Adrenal gland (tissue), 12 donors: ENCODE data around the gene HTR1A. TPM values are rescaled to one million over a fixed set of nuclear protein-coding genes. Genes with fewer than 3 reads are reported as not detected.

Experiments
- DNase-seq, 7 donors: peaks; one replicate each; pipeline ENCODE4 v3.0.0-alpha.2; 2019 to 2020
- H3K27ac ChIP-seq, 5 donors: fragments of 200-600 bp; sonication (generic) in 4 of 5; 1 replicate in 3 of 5; 2 replicates in 2 of 5; pipeline versions ENCODE4 v1.5.1 to v1.8.0; 2016 to 2020; ENCODE audit warnings: mild to moderate bottlenecking in 1 of 5
- H3K27me3 ChIP-seq: fragments of 200-600 bp; 2 replicates; pipeline ENCODE4 v1.8.0; 2021
- H3K36me3 ChIP-seq, 2 donors: fragments of 200-600 bp; replicated peaks in 1 of 2; 1 replicate in 1 of 2; 2 replicates in 1 of 2; pipeline versions ENCODE4 v1.5.1 to v1.8.0; 2018 to 2022
- H3K4me1 ChIP-seq, 2 donors: fragments of 200-600 bp; replicated peaks in 1 of 2; 1 replicate in 1 of 2; 2 replicates in 1 of 2; pipeline versions ENCODE4 v1.5.1 to v1.8.0; 2018 to 2021
- H3K4me3 ChIP-seq, 4 donors: fragments of 200-600 bp; sonication (generic) in 3 of 4; one replicate each; pipeline ENCODE4 v1.5.1; 2016 to 2018
- H3K9me3 ChIP-seq, 3 donors: fragments of 200-600 bp; sonication (generic) in 1 of 3; replicated peaks in 1 of 3; 1 replicate in 2 of 3; 2 replicates in 1 of 3; pipeline versions ENCODE4 v1.5.1 to v1.8.0; 2016 to 2021
- CTCF ChIP-seq, 6 experiments: fragments of 450-650 bp in 4 of 6; fragments of 200-600 bp in 2 of 6; sonication (generic) in 1 of 6; IDR thresholded peaks; 1 replicate in 5 of 6; 2 replicates in 1 of 6; pipeline versions ENCODE4 v1.5.1 to v1.8.0; 2016 to 2021; ENCODE audit warnings: antibody characterized with exemption in 6 of 6, mild to moderate bottlenecking in 2 of 6, moderate library complexity in 1 of 6
- POLR2A ChIP-seq, 2 donors: fragments of 450-650 bp; IDR thresholded peaks; one replicate each; pipeline ENCODE4 v1.6.1; 2017; ENCODE audit warnings: antibody characterized with exemption in 2 of 2, mild to moderate bottlenecking in 2 of 2, moderate library complexity in 1 of 2
- WGBS, 4 donors: extraction: QIAGEN DNeasy Blood & Tissue Kit in 2 of 4; methylation state at CpG; one replicate each; pipeline versions ENCODE4 v1.1.5 to v1.1.7; 2013 to 2017; 5-methylcytosine and 5-hydroxymethylcytosine counted together
- intact Hi-C, 2 donors: fragments of 100-400 bp; cut with DNase I; formaldehyde crosslinking; loops; one replicate each; pipeline versions ENCODE4 v1.14.1 to v1.15.0; 2022 to 2023
- polyA plus RNA-seq, 3 donors: library from polyadenylated mRNA; stranded (reverse); fragments of 200-250 nt in 2 of 3; fragments of 350-450 nt in 1 of 3; fragmentation: Illumina TruSeq in 1 of 3; extraction: RNeasy Lipid Tissue Mini Kit (QIAGEN cat#74804) in 1 of 3; gene quantifications; one replicate each; pipeline ENCODE4 v1.2.3, GENCODE V29; 2013 to 2014
- total RNA-seq, 9 donors: library from RNA; depleted of rRNA in 4 of 9; stranded (reverse); fragments of >200 nt in 4 of 9; fragments of 120-200 nt in 1 of 9; fragmentation: NEBNext Ultra II Directional in 1 of 9; extraction: Animal tissue kit (Norgen Biotek cat#: 25700) in 1 of 9; gene quantifications; one replicate each; pipeline versions ENCODE4 v1.1.0 to v1.2.4, GENCODE V29; 2013 to 2023
- donor health status: healthy with polysubstance abuse.
- donor health status: Bipolar disorder and iron deficiency.
- donor health status: DM: yes; HTN: yes; CAD: no.
- donor health status: DM: no; HTN: no; CAD: no.
- donor health status: DM: no; HTN: no; CAD: no.
- donor health status: DM: yes; HTN: yes; CAD: no.

HTR1A gene
- total and polyA plus RNA-seq, 12 donors, result not detected

GRCh38 chr5:63911871-63912270 lies 50.4 kb downstream of the HTR1A start:
- no peak for DNase-seq
- Histone ChIP-seq H3K4me3 (no peak overlapping the region), H3K27ac (no peak overlapping the region), H3K9me3 (no peaks in the 10 kb centered on the region), H3K36me3 (no peaks in the 10 kb centered on the region), H3K4me1 (no peaks in the 10 kb centered on the region), H3K27me3 (no peaks in the 10 kb centered on the region)
- WGBS, 4 donors, result 83 to 100% (median 95%) methylated on average over 1 of the region's 1 CpG
- intact Hi-C loops, result no loop called here
- TF ChIP-seq POLR2A (IDR thresholded peaks at IDR 0.05), result no peak
- no peak for TF ChIP-seq CTCF (IDR thresholded peaks at IDR 0.05)

Other genes with a start within 250 kb of the HTR1A start
- gene RNF180, start 203.4 kb upstream of the HTR1A start, total RNA-seq, result 10 to 100 TPM in 5 of 9 donors, 1 to 10 TPM in 4; 3.4 to 21.7 (median 11.0) TPM
- gene RNF180, start 203.4 kb upstream of the HTR1A start, polyA plus RNA-seq, result 1 to 10 TPM; 1.5 to 6.8 (median 3.2) TPM